HepG2 (cell line): Measurements from ENCODE around the gene TATDN2. TPM values are rescaled to one million over a fixed set of nuclear protein-coding genes. Genes with fewer than 3 reads are reported as not detected.
A peak's percentile ranks its signal among the peaks of the same experiment; 100 is the strongest.

Experiments used
- CBX5 ChIP-seq: sonication (generic); formaldehyde crosslinking; IDR thresholded peaks from 2 replicates; pipeline ENCODE4 v1.4.0; 2020; ENCODE audit warnings: missing genetic modification reagents, borderline replicate concordance
- ELF4 ChIP-seq: sonication (generic); formaldehyde crosslinking; IDR thresholded peaks from 2 replicates; pipeline ENCODE4 v1.5.0; 2020; ENCODE audit warnings: missing genetic modification reagents, mild to moderate bottlenecking, moderate library complexity, borderline replicate concordance
- FOXK1 ChIP-seq: sonication (generic); formaldehyde crosslinking; IDR thresholded peaks from 2 replicates; pipeline ENCODE4 v1.4.0; 2020; ENCODE audit warnings: low read depth, missing genetic modification reagents, borderline replicate concordance
- JUND ChIP-seq: sonication (generic); formaldehyde crosslinking; IDR thresholded peaks from 2 replicates; pipeline ENCODE4 v1.8.0; 2022; ENCODE audit warnings: mild to moderate bottlenecking, missing genetic modification reagents
- KAT7 ChIP-seq: IDR thresholded peaks from 2 replicates; pipeline ENCODE4 v1.6.1; 2018; ENCODE audit warnings: borderline replicate concordance, missing compliant biosample characterization
- NFE2L1 ChIP-seq: sonication (generic); formaldehyde crosslinking; IDR thresholded peaks from 2 replicates; pipeline ENCODE4 v1.4.0; 2020; ENCODE audit warnings: missing genetic modification reagents, mild to moderate bottlenecking, borderline replicate concordance
- NKX3-1 ChIP-seq: sonication (generic); formaldehyde crosslinking; IDR thresholded peaks from 2 replicates; pipeline ENCODE4 v1.5.0; 2020; ENCODE audit warnings: missing genetic modification reagents
- PAF1 ChIP-seq: IDR thresholded peaks from 2 replicates; pipeline ENCODE4 v1.6.1; 2016; ENCODE audit warnings: missing genetic modification reagents, missing compliant biosample characterization
- PHF5A ChIP-seq: IDR thresholded peaks from one replicate; pipeline ENCODE4 v1.6.1; 2018; ENCODE audit warnings: low read depth, missing genetic modification reagents; ENCODE audit not compliant: unreplicated experiment
- REL ChIP-seq: sonication (generic); formaldehyde crosslinking; conservative IDR thresholded peaks from 2 replicates; pipeline ENCODE4 v1.8.0; 2022; ENCODE audit warnings: mild to moderate bottlenecking, missing genetic modification reagents, moderate library complexity
- ZFP62 ChIP-seq: sonication (generic); formaldehyde crosslinking; IDR thresholded peaks from 2 replicates; pipeline ENCODE4 v1.4.0; 2020; ENCODE audit warnings: missing genetic modification reagents
- ZNF326 ChIP-seq: sonication (generic); formaldehyde crosslinking; IDR thresholded peaks from 2 replicates; pipeline ENCODE4 v1.4.0; 2020; ENCODE audit warnings: missing genetic modification reagents, borderline replicate concordance
- ZNF431 ChIP-seq: sonication (generic); formaldehyde crosslinking; IDR thresholded peaks from 2 replicates; pipeline ENCODE4 v1.9.0; 2022; ENCODE audit warnings: missing genetic modification reagents, low read depth, mild to moderate bottlenecking, borderline replicate concordance
- ZNF577 ChIP-seq: sonication (generic); formaldehyde crosslinking; IDR thresholded peaks from 2 replicates; pipeline ENCODE4 v1.4.0; 2020; ENCODE audit warnings: mild to moderate bottlenecking, low read depth, missing genetic modification reagents, borderline replicate concordance
- ZNF790 ChIP-seq: sonication (generic); formaldehyde crosslinking; IDR thresholded peaks from 2 replicates; pipeline ENCODE4 v1.8.0; 2022; ENCODE audit warnings: missing genetic modification reagents, mild to moderate bottlenecking, borderline replicate concordance
- ZNF891 ChIP-seq: sonication (generic); formaldehyde crosslinking; IDR thresholded peaks from 2 replicates; pipeline ENCODE4 v1.5.0; 2020; ENCODE audit warnings: mild to moderate bottlenecking, missing genetic modification reagents
- polyA plus RNA-seq, 8 experiments: library from polyadenylated mRNA; depleted of rRNA in 3 of 8; stranded (reverse) in 7 of 8; unstranded in 1 of 8; fragments of >200 nt; fragmentation: Illumina TruSeq in 4 of 8; extraction: Trizol in 4 of 8; gene quantifications; 2 replicates each; pipeline versions ENCODE4 v1.2.1 to v1.2.3, GENCODE V29; 2011 to 2016; ENCODE audit warnings: low read depth in 4 of 8, missing spikeins in 1 of 8, mixed read lengths in 1 of 8; ENCODE audit not compliant: insufficient read depth in 1 of 8
- total RNA-seq, 5 experiments: library from RNA; depleted of rRNA; stranded (reverse); fragments of >200 nt; fragmentation: Illumina TruSeq; extraction: Trizol; gene quantifications; 2 replicates each; pipeline ENCODE4 v1.2.3, GENCODE V29; 2016; ENCODE audit warnings: low read depth in 1 of 5
- TF ChIP-seq, protein P1 (sequence below): sonication (generic); formaldehyde crosslinking; IDR thresholded peaks from 2 replicates; pipeline ENCODE4 v1.8.0; 2022; ENCODE audit warnings: mild to moderate bottlenecking, missing genetic modification reagents; ENCODE audit not compliant: insufficient replicate concordance
- TF ChIP-seq, protein P2 (sequence below): sonication (generic); formaldehyde crosslinking; conservative IDR thresholded peaks from 2 replicates; pipeline ENCODE4 v1.4.0; 2020; ENCODE audit warnings: missing genetic modification reagents
- TF ChIP-seq, protein P3 (sequence below): sonication (generic); formaldehyde crosslinking; IDR thresholded peaks from 2 replicates; pipeline ENCODE4 v1.8.0; 2022; ENCODE audit warnings: missing genetic modification reagents, low read depth, mild to moderate bottlenecking, borderline replicate concordance
- TF ChIP-seq, protein P4 (sequence below): sonication (generic); formaldehyde crosslinking; conservative IDR thresholded peaks from 2 replicates; pipeline ENCODE4 v1.8.0; 2022; ENCODE audit warnings: mild to moderate bottlenecking, moderate library complexity, missing genetic modification reagents
- TF ChIP-seq, protein P5 (sequence below): sonication (generic); formaldehyde crosslinking; IDR thresholded peaks from 2 replicates; pipeline ENCODE4 v1.4.0; 2020; ENCODE audit warnings: low read depth, mild to moderate bottlenecking, missing genetic modification reagents
- TF ChIP-seq, protein P6 (sequence below): IDR thresholded peaks from 2 replicates; pipeline ENCODE4 v1.6.1; 2016

TATDN2 gene
- total and polyA plus RNA-seq, 2 of the 13 experiments (the other 11 are each of a cell fraction or from before 2014, with no cell fraction given) = 12.1 to 21.9 TPM

DNA sequence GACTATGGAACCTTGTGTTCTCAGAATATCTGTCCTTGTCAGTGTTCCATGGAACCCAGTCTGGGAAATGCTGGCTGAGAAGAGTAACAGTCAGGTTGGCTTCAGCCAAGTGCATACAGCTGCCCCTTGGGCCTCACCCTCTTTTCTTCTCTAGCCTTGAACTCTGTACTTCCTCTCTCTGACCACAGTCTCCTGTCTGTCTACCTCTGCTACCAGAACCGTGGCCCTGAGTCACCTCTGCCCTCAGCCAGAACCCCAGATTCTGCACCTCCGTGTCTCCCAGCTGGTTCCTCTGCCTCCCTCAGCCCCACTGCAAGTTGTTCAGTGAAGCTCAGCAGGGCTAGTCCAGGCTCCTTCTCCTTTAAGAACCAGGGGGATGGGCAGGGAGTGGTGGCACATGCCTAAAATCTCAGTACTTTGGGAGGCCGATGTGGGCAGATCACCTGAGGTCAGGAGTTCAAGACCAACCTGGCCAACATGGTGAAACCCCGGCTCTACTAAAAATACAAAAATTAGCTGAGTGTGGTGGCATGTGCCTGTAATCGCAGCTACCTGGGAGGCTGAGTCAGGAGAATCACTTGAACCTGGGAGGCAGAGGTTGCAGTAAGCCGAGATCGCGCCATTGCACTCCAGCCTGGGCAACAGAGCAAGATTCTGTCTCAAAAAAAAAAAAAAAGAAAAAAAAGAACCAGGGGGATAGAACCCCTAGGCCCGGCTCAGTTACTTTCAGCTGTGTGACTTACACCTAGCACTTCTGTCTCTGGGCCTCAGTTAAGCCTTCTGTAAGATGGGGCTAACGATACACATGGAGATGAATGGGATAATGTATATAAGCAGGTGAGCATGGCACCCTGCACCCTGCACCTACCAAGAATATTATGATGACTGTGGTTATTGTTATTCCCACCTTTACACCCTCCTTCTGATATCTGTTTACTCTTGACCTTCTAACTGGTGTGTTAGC lies 24.3 kb upstream of the TATDN2 start (continued):
- TF ChIP-seq, protein P1, sequence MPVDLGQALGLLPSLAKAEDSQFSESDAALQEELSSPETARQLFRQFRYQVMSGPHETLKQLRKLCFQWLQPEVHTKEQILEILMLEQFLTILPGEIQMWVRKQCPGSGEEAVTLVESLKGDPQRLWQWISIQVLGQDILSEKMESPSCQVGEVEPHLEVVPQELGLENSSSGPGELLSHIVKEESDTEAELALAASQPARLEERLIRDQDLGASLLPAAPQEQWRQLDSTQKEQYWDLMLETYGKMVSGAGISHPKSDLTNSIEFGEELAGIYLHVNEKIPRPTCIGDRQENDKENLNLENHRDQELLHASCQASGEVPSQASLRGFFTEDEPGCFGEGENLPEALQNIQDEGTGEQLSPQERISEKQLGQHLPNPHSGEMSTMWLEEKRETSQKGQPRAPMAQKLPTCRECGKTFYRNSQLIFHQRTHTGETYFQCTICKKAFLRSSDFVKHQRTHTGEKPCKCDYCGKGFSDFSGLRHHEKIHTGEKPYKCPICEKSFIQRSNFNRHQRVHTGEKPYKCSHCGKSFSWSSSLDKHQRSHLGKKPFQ (CRISPR knock-in tag) = no peak
- TF ChIP-seq PHF5A (CRISPR knock-in tag) = no peak
- TF ChIP-seq ZNF891 (CRISPR knock-in tag) = no peak
- TF ChIP-seq CBX5 = no peak
- TF ChIP-seq, protein P2, sequence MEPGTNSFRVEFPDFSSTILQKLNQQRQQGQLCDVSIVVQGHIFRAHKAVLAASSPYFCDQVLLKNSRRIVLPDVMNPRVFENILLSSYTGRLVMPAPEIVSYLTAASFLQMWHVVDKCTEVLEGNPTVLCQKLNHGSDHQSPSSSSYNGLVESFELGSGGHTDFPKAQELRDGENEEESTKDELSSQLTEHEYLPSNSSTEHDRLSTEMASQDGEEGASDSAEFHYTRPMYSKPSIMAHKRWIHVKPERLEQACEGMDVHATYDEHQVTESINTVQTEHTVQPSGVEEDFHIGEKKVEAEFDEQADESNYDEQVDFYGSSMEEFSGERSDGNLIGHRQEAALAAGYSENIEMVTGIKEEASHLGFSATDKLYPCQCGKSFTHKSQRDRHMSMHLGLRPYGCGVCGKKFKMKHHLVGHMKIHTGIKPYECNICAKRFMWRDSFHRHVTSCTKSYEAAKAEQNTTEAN (CRISPR knock-in tag) = no peak
- no peak for TF ChIP-seq ELF4 (CRISPR knock-in tag)
- TF ChIP-seq, protein P3, sequence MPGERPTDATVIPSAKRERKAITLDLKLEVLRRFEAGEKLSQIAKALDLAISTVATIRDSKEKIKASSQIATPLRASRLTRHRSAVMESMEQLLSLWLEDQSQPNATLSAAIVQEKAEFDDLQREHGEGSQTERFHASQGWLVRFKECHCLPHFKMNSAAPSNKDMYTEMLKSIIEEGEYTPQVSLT (CRISPR knock-in tag) = no peak
- no peak for TF ChIP-seq JUND (CRISPR knock-in tag)
- TF ChIP-seq, protein P4, sequence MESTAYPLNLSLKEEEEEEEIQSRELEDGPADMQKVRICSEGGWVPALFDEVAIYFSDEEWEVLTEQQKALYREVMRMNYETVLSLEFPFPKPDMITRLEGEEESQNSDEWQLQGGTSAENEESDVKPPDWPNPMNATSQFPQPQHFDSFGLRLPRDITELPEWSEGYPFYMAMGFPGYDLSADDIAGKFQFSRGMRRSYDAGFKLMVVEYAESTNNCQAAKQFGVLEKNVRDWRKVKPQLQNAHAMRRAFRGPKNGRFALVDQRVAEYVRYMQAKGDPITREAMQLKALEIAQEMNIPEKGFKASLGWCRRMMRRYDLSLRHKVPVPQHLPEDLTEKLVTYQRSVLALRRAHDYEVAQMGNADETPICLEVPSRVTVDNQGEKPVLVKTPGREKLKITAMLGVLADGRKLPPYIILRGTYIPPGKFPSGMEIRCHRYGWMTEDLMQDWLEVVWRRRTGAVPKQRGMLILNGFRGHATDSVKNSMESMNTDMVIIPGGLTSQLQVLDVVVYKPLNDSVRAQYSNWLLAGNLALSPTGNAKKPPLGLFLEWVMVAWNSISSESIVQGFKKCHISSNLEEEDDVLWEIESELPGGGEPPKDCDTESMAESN (CRISPR knock-in tag) = no peak
- TF ChIP-seq, protein P5, sequence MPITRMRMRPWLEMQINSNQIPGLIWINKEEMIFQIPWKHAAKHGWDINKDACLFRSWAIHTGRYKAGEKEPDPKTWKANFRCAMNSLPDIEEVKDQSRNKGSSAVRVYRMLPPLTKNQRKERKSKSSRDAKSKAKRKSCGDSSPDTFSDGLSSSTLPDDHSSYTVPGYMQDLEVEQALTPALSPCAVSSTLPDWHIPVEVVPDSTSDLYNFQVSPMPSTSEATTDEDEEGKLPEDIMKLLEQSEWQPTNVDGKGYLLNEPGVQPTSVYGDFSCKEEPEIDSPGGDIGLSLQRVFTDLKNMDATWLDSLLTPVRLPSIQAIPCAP (CRISPR knock-in tag) = no peak
- no peak for TF ChIP-seq ZNF790 (CRISPR knock-in tag)
- no peak for TF ChIP-seq ZNF577 (CRISPR knock-in tag)
- TF ChIP-seq, protein P6, sequence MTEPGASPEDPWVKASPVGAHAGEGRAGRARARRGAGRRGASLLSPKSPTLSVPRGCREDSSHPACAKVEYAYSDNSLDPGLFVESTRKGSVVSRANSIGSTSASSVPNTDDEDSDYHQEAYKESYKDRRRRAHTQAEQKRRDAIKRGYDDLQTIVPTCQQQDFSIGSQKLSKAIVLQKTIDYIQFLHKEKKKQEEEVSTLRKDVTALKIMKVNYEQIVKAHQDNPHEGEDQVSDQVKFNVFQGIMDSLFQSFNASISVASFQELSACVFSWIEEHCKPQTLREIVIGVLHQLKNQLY (CRISPR knock-in tag) = peak; percentile 61; the same call in 1 of the 2 replicates
- no peak for TF ChIP-seq PAF1 (CRISPR knock-in tag)
- TF ChIP-seq ZNF326 = no peak
- TF ChIP-seq REL (CRISPR knock-in tag) = no peak
- no peak for TF ChIP-seq ZFP62 (CRISPR knock-in tag)
- no peak for TF ChIP-seq NKX3-1 (CRISPR knock-in tag)
- TF ChIP-seq ZNF431 (CRISPR knock-in tag) = no peak
- TF ChIP-seq FOXK1 = no peak
- no peak for TF ChIP-seq NFE2L1
- no peak for TF ChIP-seq KAT7
